Prostate gland (tissue), 2 donors: ENCODE measurements around the gene VOPP1. TPM values are rescaled to one million over a fixed set of nuclear protein-coding genes. Genes with fewer than 3 reads are reported as not detected.

Experiments used
- DNase-seq: peaks from one replicate; pipeline ENCODE4 v3.0.0-alpha.2; 2019; ENCODE audit warnings: low spot score
- H3K27ac ChIP-seq, 2 donors: fragments of 200-600 bp; sonication (generic); 2 replicates each; pipeline ENCODE4 v1.5.1; 2017 to 2019
- H3K27me3 ChIP-seq: fragments of 200-600 bp; sonication (generic); replicated peaks from 2 replicates; pipeline ENCODE4 v1.5.1; 2019; ENCODE audit not compliant: insufficient read depth
- H3K36me3 ChIP-seq, 2 donors: fragments of 200-600 bp; sonication (generic); 1 replicate in 1 of 2; 2 replicates in 1 of 2; pipeline versions ENCODE4 v1.5.1 to v1.8.1; 2017 to 2019
- H3K4me1 ChIP-seq: fragments of 200-600 bp; sonication (generic); replicated peaks from 2 replicates; pipeline ENCODE4 v1.5.1; 2019
- H3K4me3 ChIP-seq, 2 donors: fragments of 200-600 bp; sonication (generic); 2 replicates each; pipeline ENCODE4 v1.5.1; 2017 to 2019
- H3K9me3 ChIP-seq: fragments of 200-600 bp; sonication (generic); 2 replicates; pipeline ENCODE4 v1.5.1; 2017
- POLR2A ChIP-seq: fragments of 450-650 bp; IDR thresholded peaks from one replicate; pipeline ENCODE4 v1.6.1; 2016; ENCODE audit warnings: antibody characterized with exemption, mild to moderate bottlenecking
- POLR2AphosphoS5 ChIP-seq: sonication (generic); formaldehyde crosslinking; IDR thresholded peaks from one replicate; pipeline ENCODE4 v1.6.1; 2017; ENCODE audit warnings: antibody characterized with exemption
- WGBS: methylation state at CpG from one replicate; pipeline ENCODE4 v1.1.5; 2018; 5-methylcytosine and 5-hydroxymethylcytosine counted together
- intact Hi-C: fragments of 100-400 bp; cut with DNase I; formaldehyde crosslinking; loops from one replicate; pipeline ENCODE4 v1.14.2; 2022
- total RNA-seq, 2 donors: library from RNA; depleted of rRNA; stranded (reverse); fragments of >200 nt; gene quantifications; one replicate each; pipeline ENCODE4 v1.1.0, GENCODE V29; 2016
- TF ChIP-seq, protein P1 (sequence below), 4 experiments: fragments of 200-600 bp in 2 of 4; fragments of 450-650 bp in 2 of 4; sonication (generic) in 2 of 4; IDR thresholded peaks; 1 replicate in 3 of 4; 2 replicates in 1 of 4; pipeline ENCODE4 v1.5.1; 2016 to 2019; ENCODE audit warnings: antibody characterized with exemption in 4 of 4, mild to moderate bottlenecking in 2 of 4, moderate library complexity in 2 of 4

Gene VOPP1
- total RNA-seq, 2 donors from 2014 or later: 29.4 to 46.6 TPM

DNA sequence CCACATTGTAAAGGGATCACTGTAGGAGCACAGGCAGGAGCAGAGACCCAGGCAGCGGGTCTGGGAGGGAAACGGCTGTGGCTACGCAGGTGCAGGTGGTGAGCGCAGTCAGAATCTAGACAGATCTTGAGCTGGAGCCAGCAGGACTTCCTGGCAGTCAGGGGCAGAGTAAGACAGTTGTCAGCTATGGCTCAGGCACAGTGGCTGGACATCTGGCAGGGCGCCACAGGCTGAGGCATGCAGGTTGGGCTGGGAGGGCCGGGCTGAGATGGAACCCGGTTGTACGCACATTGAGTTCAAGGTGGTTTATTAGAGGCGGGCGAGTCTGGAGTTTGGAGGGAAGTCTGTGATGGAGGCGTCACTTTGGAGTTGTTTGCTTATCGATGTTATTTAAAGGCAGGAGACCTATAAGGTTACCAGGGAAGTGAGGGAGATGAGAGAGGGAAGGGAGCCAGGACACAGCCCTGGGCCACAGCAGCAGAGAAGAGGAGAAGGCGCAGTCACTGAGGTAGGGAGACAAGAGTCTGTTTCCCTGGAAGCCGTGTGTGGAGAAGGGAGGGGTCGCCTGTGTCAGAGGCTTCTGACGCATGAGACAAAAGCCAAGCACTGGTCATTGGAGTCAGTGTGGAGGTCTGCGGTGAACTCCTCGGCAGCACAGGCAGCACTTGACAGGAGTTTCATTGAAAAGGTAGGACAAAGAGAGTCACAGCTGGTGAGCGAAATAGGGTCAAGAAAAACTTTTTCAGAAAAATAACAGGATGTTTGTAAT is 133.4 kb downstream of the VOPP1 start:
- TF ChIP-seq POLR2AphosphoS5: no peak
- TF ChIP-seq, protein P1, sequence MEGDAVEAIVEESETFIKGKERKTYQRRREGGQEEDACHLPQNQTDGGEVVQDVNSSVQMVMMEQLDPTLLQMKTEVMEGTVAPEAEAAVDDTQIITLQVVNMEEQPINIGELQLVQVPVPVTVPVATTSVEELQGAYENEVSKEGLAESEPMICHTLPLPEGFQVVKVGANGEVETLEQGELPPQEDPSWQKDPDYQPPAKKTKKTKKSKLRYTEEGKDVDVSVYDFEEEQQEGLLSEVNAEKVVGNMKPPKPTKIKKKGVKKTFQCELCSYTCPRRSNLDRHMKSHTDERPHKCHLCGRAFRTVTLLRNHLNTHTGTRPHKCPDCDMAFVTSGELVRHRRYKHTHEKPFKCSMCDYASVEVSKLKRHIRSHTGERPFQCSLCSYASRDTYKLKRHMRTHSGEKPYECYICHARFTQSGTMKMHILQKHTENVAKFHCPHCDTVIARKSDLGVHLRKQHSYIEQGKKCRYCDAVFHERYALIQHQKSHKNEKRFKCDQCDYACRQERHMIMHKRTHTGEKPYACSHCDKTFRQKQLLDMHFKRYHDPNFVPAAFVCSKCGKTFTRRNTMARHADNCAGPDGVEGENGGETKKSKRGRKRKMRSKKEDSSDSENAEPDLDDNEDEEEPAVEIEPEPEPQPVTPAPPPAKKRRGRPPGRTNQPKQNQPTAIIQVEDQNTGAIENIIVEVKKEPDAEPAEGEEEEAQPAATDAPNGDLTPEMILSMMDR (IDR thresholded peaks at IDR 0.05): no peak
- no peak for TF ChIP-seq POLR2A
- DNase-seq: peak; percentile 57
- Histone ChIP-seq H3K4me3 (peak overlapping the region in 1 of 2 donors; percentile 5), H3K9me3 (no peaks in the 10 kb centered on the region), H3K4me1 (no peaks in the 10 kb centered on the region), H3K36me3 (no peaks in the 10 kb centered on the region), H3K27me3 (no peaks in the 10 kb centered on the region), H3K27ac (peak overlapping the region in 1 of 2 donors; percentile 21)
- WGBS: 38% methylated on average over 19 of the region's 19 CpGs
- intact Hi-C loops: no loop called here

DNA sequence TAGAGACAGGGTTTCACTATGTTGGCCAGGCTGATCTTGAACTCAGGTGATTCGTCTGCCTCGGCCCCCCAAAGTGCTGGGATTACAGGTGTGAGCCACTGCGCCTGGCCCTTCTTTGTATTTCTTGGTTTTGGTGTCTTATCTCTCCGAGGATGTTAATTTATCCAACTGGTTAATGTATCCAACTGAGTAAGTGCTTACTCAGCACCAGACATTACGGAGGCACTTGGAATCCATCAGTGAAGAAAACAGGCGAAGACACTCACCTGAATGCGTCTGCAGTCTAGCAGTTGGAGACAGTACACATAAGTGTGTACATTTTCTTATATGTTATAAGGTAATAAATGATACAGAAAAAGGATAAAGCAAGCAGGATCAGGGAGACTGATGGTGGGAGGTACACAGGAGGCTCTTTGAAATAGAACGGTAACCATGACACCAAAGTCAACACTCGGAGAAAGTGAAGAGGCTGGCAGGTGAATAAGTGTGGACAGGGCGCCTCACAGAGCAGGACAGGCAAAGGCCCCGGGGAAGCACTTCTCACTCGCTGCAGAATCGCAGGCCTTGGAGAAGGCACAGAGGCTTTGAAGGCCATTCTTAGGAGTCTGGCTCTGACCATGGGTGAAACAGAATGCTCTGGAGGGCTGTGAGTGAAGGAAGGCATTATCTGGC is 134.1 kb downstream of the VOPP1 start:
- intact Hi-C loops: no loop called here
- H3K9me3 ChIP-seq: no peaks in the 10 kb centered on the region
- no peaks in the 10 kb centered on the region for H3K27me3 ChIP-seq
- DNase-seq: no peak
- no peak overlapping the region for H3K4me3 ChIP-seq
- H3K27ac ChIP-seq: peak overlapping the region in 1 of 2 donors; percentile 21
- 88% methylated on average over 13 of the region's 13 CpGs for WGBS
- H3K36me3 ChIP-seq: no peaks in the 10 kb centered on the region
- no peaks in the 10 kb centered on the region for H3K4me1 ChIP-seq
- TF ChIP-seq, protein P1 (IDR thresholded peaks at IDR 0.05): no peak
- no peak for TF ChIP-seq POLR2A

DNA sequence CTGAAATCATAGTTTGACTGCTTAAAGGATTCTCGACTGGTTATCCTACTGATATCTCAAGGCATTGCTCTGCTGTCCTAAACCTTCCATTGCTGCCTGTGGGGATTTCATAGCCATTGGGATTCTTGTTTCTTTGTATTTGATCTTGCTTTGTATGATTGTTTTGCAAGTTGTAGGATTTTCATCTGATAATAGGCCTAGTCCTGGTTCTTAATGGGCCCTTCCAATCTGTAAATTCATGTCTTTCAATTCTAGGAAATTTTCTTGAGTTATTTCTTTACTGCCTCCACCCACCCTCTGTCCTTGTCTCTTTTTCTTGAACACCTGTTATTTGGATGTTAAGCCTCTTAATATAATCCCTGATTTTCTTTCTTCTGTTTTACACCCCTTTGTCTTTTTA is 134.9 kb downstream of the VOPP1 start:
- TF ChIP-seq, protein P1 (IDR thresholded peaks at IDR 0.05): no peak
- no peak for TF ChIP-seq POLR2A
- TF ChIP-seq POLR2AphosphoS5: no peak
- Histone ChIP-seq H3K27me3 (no peaks in the 10 kb centered on the region), H3K4me1 (peaks cover 7% of the 10 kb centered on the region), H3K27ac (no peak overlapping the region), H3K9me3 (no peaks in the 10 kb centered on the region), H3K36me3 (no peaks in the 10 kb centered on the region), H3K4me3 (no peak overlapping the region)
- no peak for DNase-seq
- 96% methylated on average over 1 of the region's 1 CpG for WGBS
- intact Hi-C loops: no loop called here

DNA sequence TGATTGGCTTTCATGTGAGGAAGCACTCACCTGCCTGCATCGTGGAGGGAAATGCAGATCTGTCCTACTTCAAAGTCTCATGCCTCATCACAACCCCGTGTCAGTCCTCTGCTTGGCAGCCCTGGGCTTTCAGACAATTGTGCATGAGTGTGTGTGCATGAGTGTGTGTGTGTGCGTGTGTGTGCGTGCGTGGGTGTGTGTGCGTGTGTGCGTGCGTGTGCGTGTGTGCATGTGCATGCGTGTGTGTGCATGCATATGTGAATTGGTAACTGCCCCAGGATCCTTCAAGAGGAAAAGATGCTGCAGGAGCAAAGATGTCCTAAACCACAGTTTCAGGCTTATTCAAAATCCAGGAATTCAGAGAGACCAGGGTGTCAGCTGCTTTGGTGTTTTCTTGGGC is 135.8 kb downstream of the VOPP1 start:
- H3K9me3 ChIP-seq: no peaks in the 10 kb centered on the region

More for the DNA sequence above, 135.8 kb downstream of the VOPP1 start:
- peaks cover 13% of the 10 kb centered on the region for H3K4me1 ChIP-seq
- H3K36me3 ChIP-seq: no peaks in the 10 kb centered on the region
- no peak overlapping the region for H3K4me3 ChIP-seq
- no peak overlapping the region for H3K27ac ChIP-seq
- H3K27me3 ChIP-seq: no peaks in the 10 kb centered on the region
- 79% methylated on average over 10 of the region's 10 CpGs for WGBS
- TF ChIP-seq POLR2A: no peak
- no peak for TF ChIP-seq POLR2AphosphoS5
- TF ChIP-seq, protein P1 (IDR thresholded peaks at IDR 0.05): no peak
- intact Hi-C loops: no loop called here
- DNase-seq: no peak
